Activated naive CD4-positive, alpha-beta T cell treated with anti-CD3 and anti-CD28 coated beads, Interleukin-2, amount 50 U/mL, for 16 hours (primary cell): Measurements from ENCODE around the gene SMC1A.
"Not testable (repeated sequence)": the region's sequence is repeated elsewhere in the genome, so short reads cannot be mapped to it uniquely, and the experiment has no call there.

Experiments used
- DNase-seq: peaks from one replicate; pipeline ENCODE4 v3.0.0-alpha.2; 2020

Gene SMC1A

DNA sequence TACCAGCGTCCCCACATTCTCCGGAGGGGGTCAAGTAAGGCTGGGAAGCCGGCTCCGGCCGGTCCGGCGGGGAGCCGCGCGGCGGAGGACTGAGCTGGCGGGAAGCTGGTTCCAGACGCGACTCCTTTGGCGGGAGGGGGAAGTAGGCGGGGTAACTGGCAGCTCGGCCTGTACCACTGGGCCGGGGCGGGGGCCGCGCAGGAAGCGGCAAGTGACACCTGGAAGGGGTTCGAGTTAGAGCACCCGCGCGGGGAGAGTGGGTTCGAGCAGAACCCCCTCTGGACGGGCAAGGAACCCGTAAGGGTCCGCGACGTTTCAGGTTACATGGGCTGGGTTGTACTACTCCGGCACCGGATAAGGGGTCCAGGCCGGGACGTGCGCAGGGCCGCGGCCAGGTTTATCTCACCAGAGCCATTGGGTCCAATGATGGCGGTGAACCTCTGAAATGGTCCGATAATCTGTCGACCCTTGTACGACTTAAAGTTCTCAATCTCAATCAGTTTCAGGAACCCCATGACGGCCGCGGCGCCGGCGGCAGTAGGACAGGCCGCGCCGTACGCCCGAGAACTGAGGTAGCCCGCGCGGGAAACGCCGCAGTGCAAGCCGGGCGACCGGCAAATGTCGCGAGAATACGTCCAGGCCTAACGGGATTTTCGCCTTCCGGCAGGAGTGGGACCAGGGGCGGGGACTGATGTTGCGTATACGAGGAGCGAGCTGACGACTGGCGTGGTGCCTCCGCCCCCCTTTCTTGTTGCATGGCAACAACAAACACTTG lies at the start of gene SMC1A:
Gene SMC1A, minus strand, starts transcription at position 569 of the 775 bp plus-strand sequence. Its CDS starts 54 bp downstream, at position 515.
- peak; percentile 93 for DNase-seq

DNA sequence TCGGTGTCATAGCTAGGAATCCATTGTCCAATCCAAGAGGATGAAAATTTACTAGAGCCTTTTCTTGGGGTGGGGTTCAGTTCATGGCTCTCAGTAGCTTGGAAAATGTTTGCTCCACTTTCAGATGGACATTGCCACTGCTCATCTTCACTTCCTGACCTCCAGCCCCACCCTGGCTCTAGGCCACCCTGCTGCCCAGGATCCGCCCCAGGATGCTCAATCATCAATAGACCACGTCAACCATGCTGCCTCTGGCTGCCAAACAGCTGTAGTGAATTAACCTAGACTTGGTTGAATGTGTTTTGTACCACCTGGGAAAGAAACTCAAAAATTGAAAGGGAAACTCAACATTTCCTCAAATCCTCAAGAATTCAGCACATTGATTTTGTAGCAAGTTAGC lies 48.9 kb upstream of the SMC1A start:
- DNase-seq, result no peak

DNA sequence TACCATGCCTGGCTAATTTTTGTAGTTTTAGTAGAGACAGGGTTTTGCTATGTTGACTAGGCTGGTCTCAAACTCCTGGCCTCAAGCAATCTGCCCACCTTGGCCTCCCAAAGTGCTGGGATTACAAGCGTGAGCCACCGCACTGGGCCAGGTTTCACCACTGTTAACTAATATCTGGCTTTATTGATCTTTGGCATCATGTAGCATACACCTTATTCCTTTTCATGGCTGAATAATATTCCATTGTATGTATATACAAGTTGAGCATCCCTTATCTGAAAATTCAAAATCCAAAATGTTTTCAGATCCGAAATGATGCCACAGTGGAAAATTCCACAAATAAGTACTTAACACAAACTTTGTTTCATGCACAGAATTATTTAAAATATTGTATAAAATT lies 46.2 kb upstream of the SMC1A start:
- DNase-seq, result not testable (repeated sequence)

DNA sequence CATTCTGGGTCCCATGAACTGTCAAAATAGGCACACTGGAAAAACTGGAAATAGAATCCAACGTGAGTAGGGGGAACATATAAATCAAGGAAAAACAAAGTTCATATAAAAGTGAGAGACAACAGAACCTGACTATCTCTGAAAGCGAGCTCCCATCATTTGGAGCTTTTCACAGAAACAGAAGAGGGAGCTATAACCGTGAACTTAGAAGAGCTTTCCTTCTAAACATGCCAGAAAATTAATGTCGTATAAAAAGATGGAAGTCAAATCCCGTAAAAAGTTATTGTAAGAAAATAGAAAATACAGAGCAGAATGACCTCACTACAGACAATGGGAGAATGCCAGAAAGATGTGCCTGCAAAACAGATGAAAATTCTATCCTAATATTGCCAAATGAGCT lies 35.6 kb upstream of the SMC1A start:
- no peak for DNase-seq

DNA sequence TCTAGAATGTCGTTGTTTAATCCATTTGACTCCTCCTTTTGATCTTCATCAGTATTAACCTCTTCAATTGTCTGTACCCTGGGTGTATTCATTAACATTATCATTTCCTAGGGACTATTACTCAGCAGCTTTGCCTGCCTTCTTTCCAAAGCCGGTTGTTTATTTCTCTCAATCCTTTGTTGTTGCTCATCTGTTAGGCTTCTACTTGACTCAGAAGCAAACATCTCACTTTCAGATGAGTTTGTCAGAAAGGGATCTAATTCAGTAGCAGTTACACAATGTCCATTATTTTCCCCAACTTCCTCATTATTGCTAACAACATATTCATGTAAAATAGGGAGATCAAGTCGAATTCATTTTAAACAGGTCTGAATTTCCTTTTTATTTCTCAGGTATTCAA lies 33.8 kb upstream of the SMC1A start:
- no peak for DNase-seq

DNA sequence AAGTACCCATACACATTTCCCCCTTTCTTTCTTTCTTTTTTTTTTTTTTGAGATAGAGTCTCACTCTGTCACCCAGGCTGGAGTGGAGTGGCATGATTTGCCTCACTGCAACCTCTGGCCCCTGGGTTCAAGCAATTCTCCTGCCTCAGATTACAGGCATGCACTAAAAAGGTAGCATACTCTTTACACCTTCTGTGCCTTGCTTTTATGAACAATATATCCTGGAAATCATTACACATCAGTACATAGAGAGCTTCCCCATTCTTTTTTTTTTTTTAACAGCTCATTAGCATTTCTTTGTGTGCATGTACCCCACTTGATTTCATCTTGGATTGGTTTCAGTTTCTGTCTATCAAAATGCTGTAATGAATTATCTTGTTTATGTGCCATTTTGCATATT lies 30.4 kb upstream of the SMC1A start:
- no peak for DNase-seq

DNA sequence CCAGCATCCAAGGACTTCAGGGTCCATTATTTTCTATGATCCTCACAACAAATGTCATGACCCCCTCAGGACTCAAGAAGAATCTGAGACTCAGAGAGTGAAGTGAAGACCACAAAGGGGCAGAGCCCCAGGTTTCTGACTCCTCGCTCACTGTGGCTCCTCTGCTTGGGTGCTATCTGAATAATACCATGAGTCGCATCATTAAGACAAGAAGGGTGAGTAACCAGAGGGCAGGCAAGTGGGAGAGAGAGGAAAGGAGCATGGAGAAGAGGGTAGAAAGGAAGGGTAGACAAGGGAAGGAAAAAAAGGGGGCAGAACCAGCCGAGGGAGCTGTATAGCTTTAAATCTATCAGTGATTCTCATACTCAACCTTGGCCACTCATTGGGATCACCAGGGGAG lies 27.2 kb upstream of the SMC1A start:
- no peak for DNase-seq

DNA sequence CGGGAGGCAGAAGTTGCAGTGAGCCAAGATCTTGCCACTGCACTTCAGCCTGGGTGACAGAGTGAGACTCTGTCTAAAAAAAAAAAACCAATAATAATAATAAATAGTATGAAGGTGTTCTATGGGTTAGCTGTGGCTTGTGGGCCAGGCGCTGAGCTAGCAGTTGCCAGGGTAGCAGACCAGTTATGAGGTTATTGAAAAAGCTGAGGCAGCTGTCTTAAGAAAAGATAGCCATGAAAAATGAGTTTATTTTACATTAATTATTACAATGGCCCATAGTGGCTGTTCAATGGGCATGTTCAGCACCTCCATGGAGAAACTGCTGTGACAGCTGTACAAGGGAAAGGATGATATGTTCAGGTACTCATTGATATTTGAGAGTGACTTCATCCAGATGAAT lies 25.0 kb upstream of the SMC1A start:
- no peak for DNase-seq

DNA sequence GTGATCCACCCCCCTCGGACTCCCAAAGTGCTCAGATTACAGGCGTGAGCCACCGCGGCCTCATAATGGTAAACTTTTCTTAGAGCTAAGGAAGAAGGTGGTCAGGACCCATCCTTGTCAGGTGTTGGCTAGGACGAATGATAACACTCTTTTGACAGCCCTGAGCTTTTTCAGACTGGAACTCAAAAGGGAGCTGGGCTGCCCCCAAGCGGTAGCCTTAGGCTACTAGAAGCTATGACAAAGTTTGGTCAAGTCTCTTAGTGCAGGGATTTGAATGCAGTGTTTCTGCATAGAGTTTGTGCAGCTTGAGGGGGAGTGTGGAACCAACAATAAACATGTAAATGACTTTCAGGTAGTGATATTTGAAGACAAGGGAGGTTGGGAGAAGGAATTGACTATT lies 23.5 kb upstream of the SMC1A start:
- DNase-seq, result peak; percentile 56

DNA sequence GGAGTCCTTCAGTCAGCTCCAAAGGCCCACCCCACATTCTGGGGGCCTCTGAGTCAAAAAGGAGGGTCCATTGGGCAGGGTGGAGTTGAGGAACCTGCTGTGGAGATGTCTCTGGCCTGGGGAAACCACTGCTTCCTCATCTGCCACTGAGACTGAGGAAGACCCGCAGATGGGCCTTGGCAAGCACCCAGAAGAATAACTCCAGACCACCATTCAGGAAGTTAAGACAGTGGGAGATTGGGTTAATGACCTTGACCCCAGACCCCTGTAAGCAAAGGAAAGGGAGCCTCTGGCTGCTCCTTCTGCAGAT lies 19.8 kb upstream of the SMC1A start:
- no peak for DNase-seq

DNA sequence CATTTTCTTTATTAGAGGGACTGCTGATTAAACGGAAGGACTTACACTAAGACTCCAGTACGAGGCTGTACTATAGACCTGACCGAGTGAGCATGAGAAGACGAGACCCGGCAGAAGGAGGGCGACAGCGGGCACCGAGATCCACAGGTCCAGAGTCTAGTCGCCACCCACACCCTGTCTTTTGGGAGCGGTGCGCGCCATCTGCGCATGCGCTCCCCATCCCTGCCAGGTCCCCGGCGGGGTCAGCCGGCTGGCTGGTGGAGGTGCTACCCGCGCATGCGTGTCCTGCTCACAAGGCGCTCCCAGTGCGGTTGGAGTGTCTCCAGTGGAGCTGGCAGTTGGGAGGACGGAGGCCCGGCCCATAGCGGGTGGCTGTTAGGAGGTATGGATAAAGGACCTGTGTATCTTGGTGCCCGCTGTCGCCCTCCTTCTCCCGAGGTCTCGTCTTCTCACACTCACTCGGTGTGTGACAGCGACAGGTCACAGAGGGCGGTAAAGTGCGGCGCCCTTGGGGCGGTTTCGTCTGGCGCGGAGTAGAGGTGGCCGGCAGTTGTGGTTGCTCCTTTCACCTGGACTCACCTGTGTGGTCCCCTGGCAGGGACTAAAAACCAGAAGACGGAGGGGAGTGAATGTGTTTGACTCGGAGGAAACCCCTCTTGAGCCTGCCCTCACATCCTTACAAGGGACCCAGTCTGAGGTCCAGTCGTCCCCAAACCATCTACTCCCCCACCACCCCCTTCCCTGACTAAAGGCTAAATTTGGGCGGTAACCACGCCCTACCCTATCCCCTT lies 19.3 kb upstream of the SMC1A start:
- peak; percentile 70 for DNase-seq

DNA sequence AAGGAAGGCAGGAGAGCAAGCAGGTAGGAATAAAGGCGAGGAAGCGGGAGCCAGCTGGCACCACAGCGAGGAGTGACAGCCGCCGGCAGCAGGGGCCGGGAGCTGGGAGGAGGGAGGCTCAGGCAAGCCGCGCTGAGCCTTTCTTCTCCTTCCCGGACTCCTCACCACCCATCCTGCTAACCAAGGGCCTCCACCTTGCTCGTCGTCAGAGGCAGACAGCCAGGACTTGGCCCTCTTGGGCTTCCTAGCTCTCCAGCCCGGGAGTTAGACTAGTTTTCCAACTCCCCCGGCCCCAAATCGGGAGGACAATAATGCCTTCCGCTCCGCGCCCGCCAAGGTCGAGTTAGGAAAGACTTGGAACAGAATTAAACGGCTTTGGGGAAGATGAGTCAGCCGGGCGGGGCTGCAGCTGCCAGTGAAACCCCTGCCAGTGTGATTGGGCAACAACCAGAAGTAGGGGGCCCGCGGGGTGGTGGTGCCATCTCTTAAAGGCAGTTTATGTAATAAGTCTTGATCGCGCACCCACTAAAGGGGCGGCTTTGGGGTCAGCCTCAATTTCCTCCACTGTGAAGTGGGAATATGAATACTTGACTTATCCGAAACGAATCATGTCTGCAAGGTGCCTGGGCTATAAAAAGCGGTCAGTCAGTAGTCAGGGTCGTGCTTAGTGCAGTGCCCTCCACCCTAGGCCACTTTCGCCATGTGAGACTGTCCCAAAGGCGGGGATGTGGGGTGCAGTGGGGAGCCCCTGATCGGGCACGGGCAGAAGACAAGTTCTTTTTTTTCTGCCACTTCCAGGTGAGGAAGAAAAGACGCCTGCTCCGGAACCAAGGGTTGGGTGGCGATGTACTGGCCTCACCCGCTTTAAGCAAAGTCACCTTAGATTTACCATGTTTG lies 18.4 kb upstream of the SMC1A start:
- DNase-seq, result peak; percentile 22

DNA sequence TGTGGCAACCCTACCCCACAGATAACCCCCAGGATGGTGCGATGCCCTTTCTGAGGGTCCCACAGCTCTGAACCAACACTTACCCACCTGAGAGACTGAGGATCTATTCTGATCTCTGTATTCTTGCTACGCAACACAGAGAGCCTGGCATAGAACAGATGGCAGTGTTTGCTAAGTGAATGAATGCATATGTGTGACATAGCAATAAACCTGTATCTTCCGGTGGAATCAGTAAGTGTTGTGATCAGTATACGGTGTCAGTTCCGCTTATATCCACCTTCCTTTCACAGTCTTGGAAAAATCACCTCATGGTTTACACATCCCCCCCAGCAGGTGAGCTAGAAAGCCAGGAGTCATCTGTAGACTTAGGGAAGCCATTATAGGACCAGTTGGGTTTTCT lies 17.6 kb upstream of the SMC1A start:
- DNase-seq, result no peak

DNA sequence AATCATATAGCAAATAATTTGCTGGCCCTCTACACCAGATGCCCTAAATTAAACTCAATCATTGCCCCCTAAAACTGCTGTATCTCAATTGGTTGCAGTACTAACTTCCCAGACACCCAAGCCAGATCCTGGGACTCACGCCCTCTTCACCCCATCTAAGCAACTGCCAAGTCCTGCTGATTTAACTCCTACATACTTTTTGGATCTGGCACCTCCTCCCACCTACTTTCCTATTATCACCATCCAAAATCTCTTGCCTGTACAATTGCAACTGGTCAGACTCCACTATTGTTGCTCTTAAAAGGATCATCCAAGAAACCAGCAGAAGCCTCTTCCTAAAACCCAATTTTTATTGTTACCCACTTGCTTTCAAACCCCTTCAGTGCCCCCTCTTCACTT lies 16.4 kb upstream of the SMC1A start:
- DNase-seq, result no peak

DNA sequence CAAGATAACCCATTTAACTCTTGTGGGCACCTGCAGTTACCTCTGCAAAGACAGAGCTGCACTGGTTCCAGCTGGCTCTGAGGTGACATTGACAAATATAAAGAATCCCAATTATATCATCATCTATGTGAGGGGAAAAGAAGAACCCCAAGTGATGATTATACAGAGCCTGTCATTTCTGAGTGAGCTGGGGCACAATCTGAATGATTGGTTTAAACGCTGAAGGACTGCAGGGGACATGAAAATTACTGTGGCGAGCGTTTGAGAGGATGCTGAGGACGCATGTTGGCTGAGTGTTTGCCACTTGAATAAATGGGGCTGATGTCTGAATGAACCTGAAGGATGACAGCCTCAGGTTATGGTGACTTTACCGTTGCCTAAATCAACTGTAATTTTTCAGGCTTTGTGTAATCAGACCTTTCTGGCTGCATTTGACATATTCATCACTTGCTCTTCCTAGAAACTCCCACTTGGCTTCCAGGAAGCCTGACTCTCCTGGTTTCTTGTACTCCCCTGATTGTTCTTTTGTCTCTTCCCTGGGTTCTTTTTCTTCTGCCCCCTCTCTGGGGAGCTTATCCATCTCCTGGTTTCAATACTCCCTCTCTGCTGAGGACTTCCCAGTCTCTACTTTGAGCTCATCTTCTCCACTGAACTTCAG lies 15.8 kb upstream of the SMC1A start:
- no peak for DNase-seq

DNA sequence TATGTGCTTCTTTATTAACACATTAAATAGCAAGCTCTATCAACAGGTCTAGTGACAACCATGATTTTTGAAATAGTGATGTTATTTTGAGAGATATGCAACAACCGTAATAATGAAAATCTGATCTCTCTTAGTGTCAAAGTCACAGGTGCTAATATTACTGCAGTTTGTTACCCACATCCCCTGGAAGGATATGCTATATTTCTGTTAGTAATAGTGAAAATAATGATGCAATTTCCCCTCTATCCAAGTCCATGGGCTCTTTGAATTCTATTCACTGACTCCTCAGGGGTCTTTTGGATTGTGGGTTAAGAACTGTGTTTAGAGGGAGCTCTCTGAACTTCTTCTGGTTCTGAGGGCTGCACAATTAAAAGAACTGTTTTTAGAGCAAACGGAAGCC lies 14.8 kb upstream of the SMC1A start:
- DNase-seq, result no peak

DNA sequence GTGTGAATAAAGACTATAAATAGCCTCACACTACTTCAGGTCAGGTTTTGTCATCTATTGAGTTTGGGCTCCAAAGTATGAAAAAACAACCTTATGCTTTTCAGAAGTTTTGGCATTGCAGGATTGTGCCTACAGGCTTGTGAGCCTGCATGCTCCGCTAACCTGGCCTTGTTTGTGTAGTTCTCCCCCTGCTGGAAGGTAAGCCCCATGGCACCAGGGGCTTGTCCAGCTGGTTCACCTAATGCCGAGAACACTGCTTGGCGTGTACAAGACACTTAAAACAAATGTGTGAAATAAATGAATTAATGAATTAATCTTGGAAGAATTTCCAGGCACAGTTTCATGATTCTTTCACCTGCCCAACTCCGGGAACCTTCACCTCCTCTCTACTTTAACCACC lies 13.5 kb upstream of the SMC1A start:
- peak; percentile 61 for DNase-seq

DNA sequence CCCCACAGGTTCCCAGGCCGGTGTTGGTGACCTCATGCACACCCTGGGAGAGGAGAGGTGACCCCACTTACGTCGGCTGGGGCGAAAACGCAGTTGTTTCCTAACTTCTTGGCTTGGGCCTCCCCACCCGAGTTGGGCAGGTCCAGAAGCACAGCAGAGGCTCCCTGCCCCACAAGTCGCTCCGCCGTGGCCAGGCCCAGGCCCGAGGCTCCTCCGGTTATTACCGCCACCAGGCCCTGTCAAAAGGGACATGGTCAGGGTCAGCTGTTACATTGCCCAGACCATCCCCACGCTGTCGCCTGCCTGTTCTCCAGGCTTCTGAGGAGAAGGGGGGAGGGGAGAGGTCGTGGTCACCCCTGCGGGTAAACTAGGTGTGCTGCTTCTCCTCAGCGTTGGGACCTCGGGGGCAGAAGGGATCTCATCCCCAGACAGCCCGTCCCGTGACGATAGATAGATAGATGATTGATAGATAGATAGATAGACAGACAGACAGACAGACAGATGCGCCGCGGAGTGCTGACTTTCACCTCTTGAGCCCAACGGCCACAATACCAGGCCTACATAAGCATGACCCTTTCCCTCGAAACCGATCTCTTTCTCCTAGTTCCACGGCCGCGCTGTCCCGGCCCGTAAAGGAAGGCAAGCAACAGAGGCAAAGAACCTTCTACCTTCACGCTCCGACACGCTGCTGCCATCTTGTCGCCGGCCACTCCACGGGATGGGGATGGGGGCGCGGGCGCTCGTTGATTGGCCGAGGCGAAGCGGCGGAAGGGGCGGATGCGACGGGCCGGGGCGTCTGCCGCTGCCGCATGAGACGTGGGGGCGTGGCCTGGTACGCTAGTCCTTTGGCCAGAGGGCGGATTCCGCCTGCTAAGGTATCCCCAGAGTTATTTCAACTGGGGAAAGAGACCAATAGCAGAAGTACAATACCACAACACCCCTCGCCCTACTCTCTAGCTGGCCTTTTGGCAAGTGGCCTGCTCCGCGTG lies 11.5 kb upstream of the SMC1A start, which contains the start of gene HSD17B10:
Gene HSD17B10, minus strand, starts transcription at position 720 of the 989 bp plus-strand sequence. Its CDS starts 25 bp downstream, at position 695.
- peak; percentile 89 for DNase-seq

DNA sequence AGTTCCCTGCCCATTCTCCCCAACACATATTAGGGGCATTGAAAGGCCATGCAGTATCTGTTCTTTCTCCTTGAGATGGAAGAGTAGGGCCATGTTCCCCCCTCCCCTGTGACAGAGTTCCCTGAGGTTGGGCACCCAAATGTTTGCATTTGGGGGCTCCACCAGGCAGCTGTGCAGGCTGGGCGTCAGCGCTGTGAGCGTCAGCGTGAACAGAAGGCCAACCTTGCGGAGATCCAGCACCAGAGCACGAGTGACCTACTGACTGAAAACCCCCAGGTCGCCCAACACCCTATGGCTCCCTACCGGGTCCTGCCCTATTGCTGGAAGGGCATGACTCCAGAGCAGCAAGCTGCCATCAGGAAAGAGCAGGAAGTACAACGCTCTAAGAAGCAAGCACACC lies 7.8 kb upstream of the SMC1A start:
- no peak for DNase-seq

DNA sequence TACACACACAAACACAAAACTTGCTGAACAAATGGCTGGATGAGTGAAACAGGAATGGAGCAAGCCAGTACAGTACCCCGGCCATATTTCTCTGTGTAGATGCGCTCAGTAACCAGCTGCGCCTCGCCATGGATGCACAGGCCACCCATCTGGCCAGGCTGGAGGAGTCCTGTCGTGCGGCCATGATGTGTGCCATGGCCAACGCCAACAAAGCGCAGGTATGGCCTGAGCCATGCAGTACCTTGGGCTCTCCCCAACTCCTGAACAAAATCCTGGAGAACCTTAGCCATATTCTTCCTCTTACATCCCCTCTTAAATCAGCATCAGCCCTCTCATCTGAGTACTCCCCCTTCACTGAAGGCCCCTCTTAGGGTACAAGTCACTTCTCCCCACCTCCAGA lies 7.3 kb upstream of the SMC1A start:
- DNase-seq, result no peak

DNA sequence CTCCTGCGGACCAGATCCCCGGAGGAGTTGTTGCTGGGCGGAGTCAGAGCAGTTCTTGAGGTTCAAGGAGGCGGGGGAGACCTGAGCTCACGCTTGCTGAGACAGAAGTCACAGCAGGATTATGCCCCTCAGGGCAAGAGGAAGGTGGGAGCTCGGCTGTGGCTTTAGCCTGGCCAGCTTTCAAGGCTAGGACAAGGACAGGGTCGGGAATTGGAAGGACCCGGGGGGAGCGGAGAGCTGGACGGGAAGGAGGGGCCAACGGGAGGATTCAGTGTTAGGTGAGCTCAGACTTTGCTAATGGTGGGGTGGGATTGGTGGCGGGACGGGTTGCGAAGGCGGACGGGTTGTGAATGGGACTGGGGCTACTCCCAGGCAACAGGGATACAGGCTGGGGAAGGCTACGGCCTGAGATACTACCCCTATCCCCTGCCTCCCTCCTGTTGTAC lies 430 bp upstream of the SMC1A start, which contains the start of gene RIBC1:
Gene RIBC1, plus strand, starts transcription at position 13 of the 446 bp plus-strand sequence. CDS start 3,404 bp downstream, outside the sequence.
- DNase-seq, result no peak

DNA sequence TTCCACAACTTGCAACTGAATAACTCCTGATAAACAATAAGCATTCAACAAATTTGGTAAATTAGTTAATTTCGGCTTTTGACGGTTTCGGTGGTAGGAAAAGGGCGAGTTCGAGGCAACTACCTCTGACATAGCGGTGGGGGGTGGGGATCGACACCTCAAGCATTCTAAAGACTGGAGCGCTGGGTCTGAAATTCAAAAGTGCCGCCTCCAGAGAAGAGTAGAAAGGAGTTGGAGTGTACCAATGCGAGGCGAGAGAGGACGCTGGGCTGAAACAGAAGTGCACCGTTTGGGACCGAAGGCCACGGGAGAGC lies 725 bp downstream of the SMC1A start:
- DNase-seq, result no peak
